GM21447 (cell line): ENCODE measurements around the gene TEX11.

Experiments used
- ATAC-seq: cut with Tn5 transposase; IDR thresholded peaks from one replicate; pipeline ENCODE4 v1.9.1; 2021; ENCODE audit not compliant: unreplicated experiment

Gene TEX11

DNA sequence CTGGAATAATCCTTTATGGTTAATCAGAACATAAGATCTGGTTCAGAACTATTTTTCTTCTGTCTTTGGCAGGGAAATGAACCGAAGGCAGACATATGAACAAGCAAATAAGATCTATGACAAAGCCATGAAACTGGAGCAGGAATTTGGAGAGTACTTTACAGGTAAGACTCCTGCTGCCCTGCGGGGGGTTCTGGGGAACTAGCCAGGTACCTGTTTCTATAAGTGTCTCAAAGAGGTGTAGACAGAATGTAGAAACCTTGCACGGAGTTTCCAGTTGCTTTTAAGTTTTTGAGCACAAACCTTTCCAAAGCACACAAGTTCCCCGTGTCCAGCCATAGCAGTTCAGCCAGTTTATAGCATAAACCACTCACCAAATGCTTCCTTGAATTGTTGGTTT is 407.7 kb downstream of the TEX11 start:
- no peak for ATAC-seq

DNA sequence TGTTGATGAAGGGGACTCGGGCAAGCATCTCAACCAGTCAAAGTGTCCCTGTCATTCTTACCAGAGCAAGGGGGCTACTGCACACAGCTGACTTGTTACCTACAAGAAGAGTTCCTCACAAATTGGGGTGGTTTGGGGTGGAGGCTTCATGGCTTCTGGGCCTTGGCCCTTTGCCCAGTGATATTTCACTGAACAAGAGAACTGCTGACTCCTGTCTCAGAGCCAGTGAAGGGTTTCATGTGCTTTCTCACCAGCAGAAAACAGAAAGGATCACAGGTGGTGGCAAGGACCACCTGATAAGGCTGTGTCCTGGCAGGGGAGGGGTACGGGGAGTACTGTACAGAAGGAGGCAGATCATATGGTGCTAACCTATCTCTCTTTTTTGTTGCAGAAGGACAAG is 410.4 kb downstream of the TEX11 start:
- ATAC-seq, result no peak

DNA sequence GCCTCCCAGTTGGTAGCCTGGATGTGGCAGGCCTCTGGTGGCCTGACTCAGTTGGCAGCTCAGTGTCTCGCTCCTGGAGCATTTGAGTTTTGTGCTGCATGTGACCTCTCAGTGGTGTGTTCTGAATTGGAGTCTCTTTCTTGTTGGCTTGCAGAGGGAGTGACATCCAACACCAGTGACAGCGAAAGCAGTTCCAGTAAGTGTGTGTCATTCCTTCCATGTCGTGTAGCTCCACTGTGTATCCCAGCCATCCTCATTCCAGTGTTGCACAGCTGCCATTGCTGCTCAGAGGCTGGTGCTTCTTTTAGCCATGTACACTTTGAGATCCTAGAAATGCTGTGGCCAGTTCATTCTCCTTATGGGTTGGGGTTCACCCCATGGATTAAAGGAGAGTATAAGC is 411.5 kb downstream of the TEX11 start:
- no peak for ATAC-seq

DNA sequence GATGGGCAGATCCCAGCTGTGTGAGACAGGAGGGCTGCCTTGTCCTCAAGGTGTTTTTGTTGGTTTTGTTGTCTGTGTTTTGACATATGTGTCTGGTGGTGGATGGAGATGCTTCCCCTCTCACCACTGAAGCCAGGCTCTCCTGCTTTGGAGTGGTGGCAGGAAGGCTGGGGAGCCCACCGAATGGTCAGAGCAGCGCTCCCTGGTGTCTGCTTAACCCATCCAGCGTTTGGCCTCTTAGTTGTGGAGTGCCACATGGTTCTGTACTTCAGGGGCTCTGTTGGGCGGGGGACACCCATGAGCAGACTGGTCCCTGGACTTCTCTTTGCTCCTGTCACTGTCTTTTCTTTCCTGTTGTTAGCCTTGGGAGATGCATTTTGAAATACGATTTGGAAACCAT is 412.0 kb downstream of the TEX11 start:
- ATAC-seq, result no peak

DNA sequence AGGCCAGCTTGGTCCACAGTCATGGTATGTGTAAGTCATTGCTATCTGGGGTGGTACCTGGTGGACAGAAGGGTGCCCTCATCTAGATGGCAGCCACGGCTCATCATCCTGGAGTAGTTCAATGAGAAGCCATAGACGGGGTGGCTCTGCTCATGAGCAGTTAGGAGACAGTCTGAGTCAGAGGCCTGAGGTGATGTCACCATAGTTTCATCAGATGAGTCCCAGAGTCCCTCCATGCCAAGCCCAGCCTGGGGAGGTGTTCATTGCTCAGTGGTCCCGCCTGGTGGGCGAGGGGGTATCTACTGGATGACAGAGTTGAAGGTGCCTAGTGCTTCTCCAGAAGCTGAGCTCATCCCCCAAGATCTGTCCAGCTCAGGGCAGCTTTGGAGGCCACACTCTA is 414.1 kb downstream of the TEX11 start:
- ATAC-seq, result no peak

DNA sequence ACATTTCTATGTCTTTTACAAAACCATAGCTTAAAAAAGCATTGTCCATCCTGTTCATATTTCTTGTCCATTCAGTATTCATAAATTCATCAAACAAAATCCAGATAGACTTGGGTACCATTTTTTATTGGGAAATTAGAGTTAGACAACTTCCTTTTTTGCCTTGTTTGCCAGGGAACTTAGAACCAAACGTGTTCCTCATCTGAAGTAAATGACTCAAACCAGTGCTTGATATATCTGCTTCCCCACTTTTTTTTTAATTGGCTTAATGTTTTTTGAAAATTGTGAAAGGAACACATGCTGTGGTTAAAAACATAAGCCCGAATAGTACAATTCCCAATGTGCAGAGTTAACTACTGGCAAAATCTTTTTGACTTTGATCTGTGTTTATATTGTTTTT is 419.7 kb downstream of the TEX11 start:
- ATAC-seq, result no peak

DNA sequence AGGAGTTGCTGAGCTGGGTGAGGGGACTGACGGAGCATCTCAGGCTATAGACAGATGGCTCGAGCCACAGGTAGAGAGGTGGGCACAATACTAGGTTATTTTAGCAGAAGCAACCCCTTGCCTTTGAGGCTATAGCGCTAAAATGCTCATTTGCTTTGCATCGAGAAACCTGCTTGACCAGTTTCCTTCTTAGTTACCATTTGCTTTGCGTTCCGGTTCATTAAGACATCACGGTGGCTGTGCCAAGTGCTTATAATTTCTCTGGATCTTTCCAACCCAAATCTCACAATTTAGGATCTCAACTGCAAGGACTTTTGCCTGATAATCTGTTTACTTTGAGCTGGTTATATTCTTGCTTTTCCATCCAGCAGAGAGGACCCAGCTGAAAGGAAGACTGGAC is 423.0 kb downstream of the TEX11 start:
- no peak for ATAC-seq

DNA sequence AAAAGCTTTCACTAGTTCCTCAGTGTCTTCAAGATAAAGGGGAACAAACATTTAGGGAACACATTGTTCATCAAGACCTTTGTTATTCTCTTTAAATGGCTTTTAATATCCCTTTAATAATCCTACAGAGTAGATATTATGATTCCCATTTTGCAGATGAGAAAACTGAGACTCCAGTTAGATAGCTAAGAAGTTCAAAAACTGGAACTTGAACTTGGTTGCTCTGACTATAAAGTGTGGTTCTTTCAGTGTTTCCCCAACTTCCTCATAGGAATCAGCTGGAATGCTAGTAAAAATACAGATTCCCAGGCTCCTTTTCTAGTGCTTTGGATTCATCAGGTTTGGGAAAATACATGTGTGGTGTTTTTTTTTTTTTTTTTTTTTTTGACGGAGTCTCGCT is 426.2 kb downstream of the TEX11 start:
- no peak for ATAC-seq

DNA sequence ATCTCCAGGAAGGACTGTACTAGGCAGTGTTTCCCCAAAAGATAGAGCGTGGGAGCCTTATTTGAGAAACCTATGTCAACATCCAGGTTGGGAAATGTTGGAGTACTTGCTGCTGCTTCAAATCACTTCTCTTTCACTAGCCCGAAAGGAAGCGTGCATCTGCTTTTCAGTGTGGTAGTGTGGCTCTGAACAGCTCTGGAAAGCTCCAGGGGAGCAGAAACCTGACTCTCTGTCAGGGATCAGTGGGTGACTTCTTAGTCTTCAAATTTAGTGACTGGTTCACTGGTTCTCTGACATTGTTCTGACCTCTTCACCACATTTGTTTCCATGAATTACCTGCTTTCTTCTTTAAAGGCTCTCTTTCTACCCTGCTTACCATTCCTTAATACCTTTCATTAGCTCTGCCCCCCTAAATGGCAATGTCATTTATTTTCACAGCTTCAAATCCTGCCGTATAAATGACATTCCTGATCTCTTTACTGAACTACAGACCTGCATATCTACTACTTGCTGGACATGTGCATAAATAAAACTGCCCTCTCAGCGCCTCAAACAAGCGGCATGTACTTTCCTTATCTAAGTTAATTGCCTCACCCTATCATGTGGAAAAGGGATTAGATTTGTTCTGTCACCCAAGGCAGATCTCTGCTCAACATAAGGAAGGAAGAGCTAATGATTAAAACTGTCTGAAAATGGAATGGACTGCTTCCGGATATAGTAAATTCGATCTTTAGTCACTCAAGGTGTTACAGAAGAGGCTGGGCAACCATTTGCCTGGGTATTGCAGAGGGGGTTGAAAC is 426.8 kb downstream of the TEX11 start:
- no peak for ATAC-seq

DNA sequence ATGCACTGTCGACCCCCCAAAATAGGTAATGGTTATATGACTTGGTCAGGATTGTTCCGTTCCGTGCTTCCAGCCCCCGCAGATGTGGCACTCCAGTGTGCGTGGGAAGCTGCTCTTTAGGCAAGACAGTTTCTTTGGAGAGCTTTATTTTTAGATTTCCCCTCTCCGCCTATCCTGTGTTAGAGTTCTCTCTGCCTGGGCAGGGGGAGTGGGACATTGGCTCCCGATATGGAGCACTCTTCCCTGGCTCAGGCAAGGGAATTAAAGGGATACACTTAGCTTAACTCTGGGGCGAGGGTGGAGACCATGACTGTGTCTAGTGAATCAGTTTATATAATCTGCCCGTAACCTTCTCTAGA is 427.9 kb downstream of the TEX11 start:
- no peak for ATAC-seq

DNA sequence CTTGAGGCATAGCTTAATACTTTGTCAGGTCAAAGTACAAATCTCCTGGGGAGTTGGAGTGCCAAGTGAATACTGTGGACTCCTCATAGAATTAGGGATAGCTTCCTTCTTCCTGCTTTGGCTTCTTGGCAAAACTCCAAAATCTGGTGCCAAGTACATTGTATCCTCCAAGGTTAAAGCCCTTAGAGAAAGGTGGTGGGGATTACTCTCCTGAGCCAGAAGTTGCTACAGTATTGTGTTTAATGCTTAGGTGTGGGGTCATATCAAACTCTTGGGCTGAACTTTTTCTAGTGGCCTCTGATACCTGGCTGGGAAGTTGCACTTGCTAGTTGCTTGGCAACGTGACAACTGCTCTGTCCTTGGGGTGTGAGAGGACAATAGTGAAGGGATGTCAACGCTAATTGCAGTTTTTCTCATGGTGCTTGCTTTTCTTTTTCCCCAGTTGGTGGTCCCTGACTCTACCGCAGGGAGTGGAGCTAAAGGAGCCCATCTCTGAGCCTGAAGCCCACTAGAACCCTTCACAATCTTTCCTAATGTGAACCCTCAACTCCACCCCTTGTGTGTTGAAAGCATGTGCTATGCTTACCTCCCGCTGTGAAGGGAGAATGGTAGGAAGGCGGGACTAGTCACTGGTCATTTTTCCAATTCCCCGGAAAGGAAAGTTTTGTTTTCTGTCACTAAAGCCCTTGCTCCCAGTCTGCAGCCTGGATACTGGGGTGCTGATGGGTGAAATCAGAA is 428.4 kb downstream of the TEX11 start:
- ATAC-seq, result no peak

DNA sequence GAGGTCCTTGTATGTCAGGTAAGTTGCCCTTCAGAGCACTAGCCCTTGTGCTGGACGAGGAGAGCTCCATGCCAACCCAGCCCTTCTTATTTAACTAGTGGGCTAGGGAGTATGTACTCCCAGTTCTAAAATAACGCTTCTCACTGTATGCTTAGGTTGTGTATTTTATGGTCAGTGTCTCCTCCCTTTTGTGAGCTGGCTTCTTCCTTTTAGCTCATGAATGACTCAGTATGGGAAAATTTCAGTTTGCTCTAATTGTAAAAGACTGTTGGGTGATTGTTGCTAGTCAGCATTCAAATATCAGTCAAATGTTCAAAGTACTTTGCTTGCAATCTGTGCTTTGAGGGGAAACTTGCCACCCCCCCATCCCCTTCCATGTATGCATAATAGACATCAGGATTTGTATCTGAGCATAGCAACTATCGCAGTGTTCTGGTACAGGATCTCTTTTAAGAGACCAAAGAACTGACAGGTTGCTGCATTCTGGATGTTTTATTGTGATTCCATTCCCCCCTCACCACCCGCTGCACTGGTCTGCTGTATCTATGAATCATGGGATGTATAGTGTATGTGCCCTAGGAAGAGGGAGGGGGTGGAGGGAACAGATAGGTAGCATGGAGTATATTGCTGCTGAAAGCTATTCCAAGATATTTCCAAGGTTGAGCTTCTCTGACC is 429.1 kb downstream of the TEX11 start:
- ATAC-seq, result no peak
